ENCODE data around the gene ITGA7. TPM values are rescaled to one million over a fixed set of nuclear protein-coding genes. Genes with fewer than 3 reads are reported as not detected.

ITGA7 gene
- polyA plus RNA-seq, 5 donors, result 11.4 to 33.9 (median 27.2) TPM

- no peak for DNase-seq
Measured at GRCh38 chr12:55718624-55719275, 11.0 kb upstream of the ITGA7 start.

GRCh38 chr12:55718015-55718414 is 10.3 kb upstream of the ITGA7 start:
- DNase-seq, result no peak

- DNase-seq, result no peak
Measured at GRCh38 chr12:55717011-55718007, 9.6 kb upstream of the ITGA7 start.

GRCh38 chr12:55716582-55716957 is 8.9 kb upstream of the ITGA7 start:
- no peak for DNase-seq

- peak; percentile 94 to 97 for DNase-seq
Measured at GRCh38 chr12:55715833-55716581, 8.3 kb upstream of the ITGA7 start, which contains the start of gene BLOC1S1. Gene BLOC1S1 (plus strand): TSS chr12:55716046. CDS start chr12:55716052, 6 bp downstream.

GRCh38 chr12:55715169-55715764 is 7.6 kb upstream of the ITGA7 start:
- no peak for DNase-seq

GRCh38 chr12:55713721-55714120 is 6.0 kb upstream of the ITGA7 start:
- no peak for DNase-seq

GRCh38 chr12:55712700-55713415 is 5.2 kb upstream of the ITGA7 start:
- no peak for DNase-seq

- peak; percentile 49 to 51 for DNase-seq
Measured at GRCh38 chr12:55711786-55712553, 4.3 kb upstream of the ITGA7 start.

GRCh38 chr12:55708695-55709233 is 1.1 kb upstream of the ITGA7 start:
- no peak for DNase-seq

GRCh38 chr12:55707219-55707671 is 459 bp downstream of the ITGA7 start:
- DNase-seq, result no peak

GRCh38 chr12:55706568-55707218 is 1.0 kb downstream of the ITGA7 start:
- no peak for DNase-seq

GRCh38 chr12:55705782-55706402 is 1.8 kb downstream of the ITGA7 start:
- DNase-seq, result no peak

GRCh38 chr12:55704824-55705718 is 2.6 kb downstream of the ITGA7 start:
- DNase-seq, result no peak

GRCh38 chr12:55703901-55704761 is 3.6 kb downstream of the ITGA7 start:
- no peak for DNase-seq

- no peak for DNase-seq
Measured at GRCh38 chr12:55703288-55703687, 4.4 kb downstream of the ITGA7 start.

GRCh38 chr12:55702861-55703260 is 4.8 kb downstream of the ITGA7 start:
- DNase-seq, result no peak
